GM19328 (cell line): Measurements from ENCODE around the gene WDR17.

Experiments used
- ATAC-seq: cut with Tn5 transposase; IDR thresholded peaks from one replicate; pipeline ENCODE4 v1.9.1; 2021; ENCODE audit warnings: mild to moderate bottlenecking, moderate library complexity; ENCODE audit not compliant: unreplicated experiment

WDR17 gene

DNA sequence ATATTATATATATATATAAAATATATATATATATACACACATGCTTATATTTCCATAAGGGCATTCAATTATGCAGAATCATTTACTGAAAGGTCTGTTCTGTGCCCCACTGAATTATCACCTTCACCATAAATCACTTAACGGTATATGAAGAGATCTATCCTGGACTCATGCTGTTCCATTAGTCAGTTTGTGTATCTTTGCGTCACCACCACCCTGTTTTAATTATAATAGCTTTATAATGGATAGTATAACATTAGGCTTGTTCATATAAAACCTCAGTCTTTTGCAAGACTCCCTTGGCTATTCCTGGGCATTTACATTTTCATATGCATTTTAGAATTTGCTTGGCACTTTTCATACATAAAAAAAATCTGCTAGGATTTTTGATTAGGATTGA lies 19.1 kb downstream of the WDR17 start:
- no peak for ATAC-seq

DNA sequence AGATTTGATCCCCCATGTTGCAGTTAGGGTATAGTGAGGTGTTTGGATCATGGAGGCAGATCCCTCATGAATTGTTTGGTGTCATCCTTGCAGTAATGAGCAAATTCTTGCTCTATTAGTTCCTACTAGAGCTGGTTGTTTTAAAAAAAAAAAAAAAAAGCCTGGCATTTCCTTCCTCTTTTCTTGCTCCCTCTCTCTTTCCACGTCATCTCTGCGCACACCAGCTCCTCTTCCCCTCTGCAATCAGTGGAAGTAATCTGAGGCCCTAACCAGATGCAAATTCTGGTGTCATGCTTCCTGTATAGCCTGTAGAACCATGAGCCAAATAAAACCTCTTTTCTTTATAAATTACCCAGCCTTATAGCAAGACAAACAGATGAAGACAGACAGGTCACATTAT lies 24.5 kb downstream of the WDR17 start:
- ATAC-seq: peak; percentile 82

DNA sequence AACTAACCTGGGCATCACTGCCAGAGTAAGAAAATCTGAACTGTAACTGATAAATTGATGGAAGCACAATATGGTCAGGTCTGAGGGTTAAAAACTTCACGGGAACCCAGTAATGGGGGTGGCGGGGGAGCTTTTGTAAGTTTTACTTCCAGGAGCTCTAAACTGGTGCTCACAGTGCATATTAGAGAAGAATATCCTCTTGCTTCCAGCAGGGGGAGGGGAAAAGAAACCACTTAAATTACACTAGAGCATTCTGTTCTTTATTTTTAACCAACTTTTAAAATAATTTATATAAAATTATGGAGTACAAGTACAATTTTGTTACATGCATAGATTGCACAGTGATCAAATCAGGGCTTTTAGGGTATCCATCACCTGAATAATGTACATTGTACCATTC lies 33.7 kb downstream of the WDR17 start:
- no peak for ATAC-seq

- no peak for ATAC-seq
These were observed 36.9 kb downstream of the WDR17 start for GRCh38 chr4:176102414-176103063.

- ATAC-seq: no peak
These were observed 42.1 kb downstream of the WDR17 start for GRCh38 chr4:176107695-176108094.

GRCh38 chr4:176123710-176124407 lies 58.2 kb downstream of the WDR17 start:
- ATAC-seq: peak; percentile 99

DNA sequence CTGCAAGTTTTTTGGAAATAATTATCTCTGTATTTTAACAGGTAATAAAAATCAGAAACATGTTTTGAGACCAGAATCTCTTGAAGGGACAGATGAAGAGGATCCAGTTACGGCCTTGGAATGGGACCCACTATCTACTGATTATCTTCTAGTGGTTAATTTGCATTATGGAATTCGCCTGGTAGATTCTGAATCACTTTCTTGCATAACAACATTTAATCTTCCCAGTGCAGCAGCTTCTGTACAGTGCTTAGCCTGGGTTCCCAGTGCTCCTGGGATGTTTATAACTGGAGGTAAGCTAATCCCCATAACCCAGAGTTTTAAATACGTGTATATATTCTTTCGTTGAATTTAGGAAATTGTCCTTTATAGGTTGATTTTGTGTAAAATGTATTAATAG lies 59.4 kb downstream of the WDR17 start:
- no peak for ATAC-seq

DNA sequence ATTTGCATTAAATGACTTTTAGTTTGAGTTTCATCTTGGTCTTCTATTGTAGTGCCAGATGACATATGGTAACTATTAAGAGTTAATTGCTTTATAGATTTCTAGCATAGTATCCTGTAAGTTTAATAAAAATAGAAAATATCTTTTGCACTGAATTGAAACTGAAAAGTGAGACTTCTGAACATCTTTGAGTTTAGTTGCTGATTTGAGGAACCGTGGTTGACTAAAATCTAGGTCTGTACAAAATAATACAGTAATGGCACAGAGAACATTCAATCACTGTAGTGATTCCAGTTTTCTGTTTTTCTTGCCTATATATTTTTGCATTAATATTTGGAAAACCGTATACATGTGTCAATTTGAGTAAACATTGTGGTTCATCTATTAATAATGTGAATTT lies 69.0 kb downstream of the WDR17 start:
- ATAC-seq: no peak

- no peak for ATAC-seq
These were observed 72.0 kb downstream of the WDR17 start for GRCh38 chr4:176137631-176138030.

DNA sequence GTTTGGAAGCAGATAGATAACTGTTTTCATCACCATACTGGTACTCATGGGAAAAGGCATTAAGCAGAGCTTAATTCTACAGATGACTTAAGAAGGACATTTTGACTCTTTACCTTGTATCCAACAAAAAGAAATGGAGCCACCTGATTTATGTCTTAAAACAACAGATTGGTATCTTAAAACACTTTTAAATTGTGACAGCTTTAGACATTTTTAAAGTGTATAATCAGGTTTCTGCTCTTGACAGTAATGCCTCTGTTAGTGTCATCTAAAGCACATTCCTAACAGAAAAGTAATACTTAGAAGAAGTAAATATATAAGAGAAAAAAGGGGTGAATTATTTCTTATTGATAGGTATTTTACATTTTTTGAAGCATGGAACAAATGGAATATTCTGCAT lies 73.9 kb downstream of the WDR17 start:
- no peak for ATAC-seq

DNA sequence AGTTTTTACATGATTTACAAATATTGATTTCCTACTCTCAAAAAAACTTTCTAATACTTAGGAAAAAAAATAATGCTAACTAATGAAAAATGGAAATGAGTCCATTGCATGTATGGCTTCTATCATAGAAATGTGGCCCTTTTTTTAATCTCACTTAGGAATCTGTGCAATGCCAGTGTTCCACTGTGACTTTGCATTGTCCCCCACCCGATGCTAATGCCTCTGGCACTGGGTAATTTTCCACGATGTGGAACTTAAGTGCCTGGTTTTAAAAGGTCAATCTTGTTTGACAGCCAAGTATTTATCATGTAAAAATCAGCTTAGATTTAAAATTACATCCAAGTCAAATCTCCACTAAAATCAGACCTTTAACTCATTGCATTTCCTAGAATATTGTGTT lies 76.6 kb downstream of the WDR17 start:
- no peak for ATAC-seq

DNA sequence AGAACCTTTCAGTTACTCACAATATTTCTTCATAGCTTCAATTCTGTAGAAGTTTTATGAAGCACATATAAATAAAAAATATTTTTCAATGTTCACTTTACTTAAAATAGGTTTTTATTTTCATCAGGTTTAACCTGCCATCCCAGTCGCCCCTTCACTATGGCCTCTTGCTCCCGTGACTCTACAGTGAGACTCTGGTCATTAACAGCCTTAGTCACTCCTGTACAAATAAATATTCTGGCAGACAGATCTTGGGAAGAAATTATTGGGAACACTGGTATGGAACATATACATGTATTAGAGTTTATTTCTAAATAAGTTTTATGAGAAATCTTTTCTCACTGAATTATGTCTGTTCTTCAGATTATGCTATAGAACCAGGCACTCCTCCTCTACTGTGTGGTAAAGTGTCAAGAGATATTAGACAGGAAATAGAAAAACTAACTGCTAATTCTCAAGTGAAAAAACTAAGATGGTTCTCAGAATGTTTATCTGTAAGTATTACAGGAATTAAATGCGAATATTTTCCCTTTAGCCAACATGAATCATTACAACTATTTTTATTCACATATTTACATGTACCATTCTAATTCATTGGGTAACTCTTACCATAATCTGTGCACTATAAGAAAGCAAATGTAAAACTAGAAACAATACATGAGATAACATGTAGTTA lies 84.2 kb downstream of the WDR17 start:
- no peak for ATAC-seq

DNA sequence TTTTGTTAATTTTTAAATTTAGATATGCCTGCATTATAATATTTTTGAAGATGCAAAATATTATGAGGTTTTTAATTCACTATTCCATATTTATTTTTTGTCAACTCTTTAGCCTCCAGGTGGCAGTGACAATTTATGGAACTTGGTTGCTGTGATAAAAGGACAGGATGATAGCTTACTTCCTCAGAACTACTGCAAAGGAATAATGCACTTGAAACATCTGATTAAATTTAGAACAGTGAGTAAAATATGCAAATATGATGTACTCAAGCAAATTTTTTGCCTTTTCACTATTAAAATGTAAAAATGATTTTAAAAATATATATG lies 84.7 kb downstream of the WDR17 start:
- peak; percentile 53 for ATAC-seq

DNA sequence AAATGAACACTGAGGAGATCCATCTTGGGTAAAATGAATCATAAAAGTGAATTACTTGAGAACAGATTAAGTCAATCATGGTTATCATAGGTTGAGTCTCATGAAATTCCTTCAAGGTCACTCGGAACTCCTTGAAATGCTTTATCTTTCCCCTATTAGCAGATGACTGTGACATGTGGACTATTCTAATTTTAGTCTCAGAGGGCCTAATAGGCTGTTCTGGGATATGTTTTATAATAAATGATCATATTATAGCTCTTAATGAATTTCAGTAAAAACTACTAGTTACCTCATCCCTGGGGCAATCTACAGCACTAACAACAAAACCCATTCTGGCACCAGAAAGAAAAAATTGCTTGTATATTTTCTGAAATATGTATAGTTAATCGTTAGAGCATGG lies 85.1 kb downstream of the WDR17 start:
- ATAC-seq: no peak

- ATAC-seq: no peak
These were observed 87.5 kb downstream of the WDR17 start for GRCh38 chr4:176153124-176153523.

DNA sequence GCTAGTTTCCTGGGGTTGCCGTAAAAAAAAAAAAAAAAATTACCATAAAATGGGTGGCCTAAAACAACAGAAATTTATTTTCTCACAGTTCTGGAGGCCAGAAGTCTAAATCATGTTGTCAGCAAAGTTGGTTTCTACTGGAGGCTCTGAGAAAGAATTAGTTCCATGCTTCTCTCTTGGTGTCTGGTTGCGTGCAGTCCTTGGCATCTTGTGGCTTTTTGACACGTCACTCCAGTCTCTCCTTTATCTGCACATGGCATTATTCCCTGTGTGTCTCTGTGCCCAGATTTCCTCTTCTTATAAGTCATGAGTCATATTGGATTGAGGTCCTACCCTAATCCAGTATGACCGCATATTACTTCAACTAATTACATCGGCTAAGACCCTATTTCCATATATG lies 91.0 kb downstream of the WDR17 start:
- ATAC-seq: no peak

DNA sequence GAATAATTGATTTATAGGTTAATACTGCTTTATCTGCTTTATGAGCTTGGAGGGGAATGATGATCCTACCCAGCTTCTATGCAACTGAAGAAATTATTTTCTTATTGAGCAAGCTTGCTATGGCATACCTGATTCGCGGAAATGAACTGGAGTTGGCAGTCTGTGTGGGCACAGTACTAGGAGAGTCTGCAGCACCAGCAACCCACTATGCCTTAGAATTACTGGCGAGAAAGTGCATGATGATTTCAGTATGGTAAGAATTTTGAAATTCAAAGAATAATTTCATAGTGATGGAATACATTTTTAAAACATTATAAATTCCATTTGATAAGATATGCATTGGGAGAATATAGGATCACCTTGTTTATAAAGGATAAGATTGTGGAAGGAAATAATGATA lies 97.4 kb downstream of the WDR17 start:
- no peak for ATAC-seq

GRCh38 chr4:176185051-176185450 lies 119.4 kb downstream of the WDR17 start:
- ATAC-seq: no peak

- ATAC-seq: no peak
These were observed 120.4 kb downstream of the WDR17 start for GRCh38 chr4:176186067-176186466.

DNA sequence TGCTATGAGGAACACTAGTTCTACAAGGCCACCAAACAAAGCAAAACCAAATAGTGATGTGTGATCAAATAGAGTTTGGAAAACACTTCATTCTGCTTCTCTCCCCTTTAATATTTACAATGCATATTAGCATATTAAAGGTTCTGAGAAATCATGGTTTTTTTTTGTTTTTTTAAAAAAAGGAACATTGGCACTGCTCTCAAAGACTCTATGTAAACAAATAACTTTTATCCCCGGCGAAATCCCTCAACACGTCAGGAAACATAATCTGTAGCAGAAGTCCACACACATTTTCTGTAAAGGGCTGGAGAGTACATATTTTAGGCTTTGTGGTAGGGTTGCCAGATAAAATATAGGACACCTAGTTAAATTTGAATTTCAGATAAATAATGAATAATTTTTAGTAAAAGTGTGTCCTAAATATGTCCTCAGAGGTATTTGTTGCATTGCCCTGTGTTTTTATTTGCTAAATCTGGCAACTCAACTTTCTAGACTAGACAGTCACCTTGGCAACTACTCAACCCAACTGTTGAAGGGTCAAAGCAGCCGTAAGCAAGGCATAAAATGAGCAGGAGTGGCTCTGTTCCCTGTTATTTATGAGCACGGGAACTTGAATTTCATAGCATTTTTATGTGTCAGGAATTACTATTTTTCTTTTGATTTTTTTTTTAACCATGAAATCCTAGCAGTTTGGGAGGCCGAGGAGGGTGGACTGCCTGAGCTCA lies 121.2 kb downstream of the WDR17 start:
- no peak for ATAC-seq

- no peak for ATAC-seq
These were observed 122.0 kb downstream of the WDR17 start for GRCh38 chr4:176187624-176188023.

DNA sequence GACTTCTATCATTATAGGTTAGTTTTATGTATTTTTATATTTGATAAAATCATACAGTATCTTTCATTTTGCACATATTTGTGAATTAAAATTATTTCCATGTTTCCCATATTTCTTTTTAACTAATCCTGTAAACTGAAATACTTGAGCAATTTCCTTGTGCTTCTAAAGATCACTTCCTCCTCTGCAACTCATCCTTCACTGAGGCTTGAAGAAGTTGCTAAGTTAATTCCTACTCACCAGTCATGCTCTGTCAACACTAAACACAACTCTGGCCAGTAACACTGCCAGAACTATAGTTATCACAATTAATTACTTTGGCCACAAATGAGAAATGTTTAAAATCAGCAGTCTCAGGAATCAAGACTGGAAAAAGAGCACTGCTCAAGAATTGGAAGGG lies 123.0 kb downstream of the WDR17 start:
- no peak for ATAC-seq
